Endometrium (tissue), 2 donors: ENCODE measurements around the gene NRXN3.

Experiments used
- FAIRE-seq: peaks from 2 replicates; lab custom pipeline; 2012; peaks lifted over from hg19 to GRCh38; lab: Jason Lieb, UNC
- donor health status: control.
- donor health status: control.

Gene NRXN3

DNA sequence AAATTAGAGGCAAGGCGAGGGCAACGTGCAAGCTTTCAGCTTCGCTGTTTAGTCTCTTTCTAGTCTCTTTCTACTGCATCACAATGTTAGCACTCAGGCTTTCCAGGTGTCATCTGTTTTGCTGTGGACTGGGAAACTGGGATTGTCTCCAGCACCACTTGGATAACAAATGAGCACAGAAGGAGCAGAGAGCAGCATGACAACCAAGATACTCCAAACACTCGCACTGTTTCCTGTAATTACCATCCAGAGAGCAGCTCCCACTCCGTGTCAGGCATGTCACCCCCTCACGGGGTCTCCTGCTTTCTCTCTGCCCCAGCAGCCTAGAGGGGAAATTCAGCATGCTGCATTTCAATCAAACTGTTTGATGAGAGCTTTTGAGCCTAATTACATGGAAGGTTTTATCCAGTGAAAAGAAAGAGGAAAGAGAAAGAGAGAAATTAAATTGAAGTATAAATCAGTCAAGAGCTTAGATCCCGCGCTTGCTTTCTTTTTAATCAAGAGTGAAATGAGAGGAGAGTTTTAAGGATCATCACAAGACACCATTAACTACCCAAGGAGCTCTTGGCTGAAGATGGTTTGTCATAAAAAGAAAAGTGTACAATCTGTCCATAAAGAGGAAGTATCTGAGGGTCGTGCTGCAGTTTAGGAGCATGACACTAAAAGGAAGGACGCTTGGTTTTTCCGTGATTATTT, 1123.5 kb downstream of the NRXN3 start:
- FAIRE-seq = no peak

DNA sequence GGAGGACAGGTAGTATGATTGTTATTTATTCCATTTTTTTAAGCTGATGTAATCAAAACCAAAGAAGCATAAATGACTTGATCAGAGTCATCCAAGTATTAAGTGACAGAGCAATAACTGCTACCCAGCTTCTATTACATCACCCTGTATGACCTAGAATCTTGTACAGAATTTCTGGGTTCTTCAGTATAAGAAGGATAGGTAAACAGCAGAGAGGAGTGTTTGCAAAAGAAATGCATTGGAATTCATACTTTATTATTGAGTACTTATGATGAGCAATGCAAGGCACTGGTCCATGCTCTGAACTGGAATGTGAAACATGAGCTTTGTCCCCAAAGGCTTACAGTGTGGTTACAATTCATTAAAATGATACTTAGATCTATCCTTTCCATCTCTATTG, 1124.3 kb downstream of the NRXN3 start:
- FAIRE-seq = no peak

DNA sequence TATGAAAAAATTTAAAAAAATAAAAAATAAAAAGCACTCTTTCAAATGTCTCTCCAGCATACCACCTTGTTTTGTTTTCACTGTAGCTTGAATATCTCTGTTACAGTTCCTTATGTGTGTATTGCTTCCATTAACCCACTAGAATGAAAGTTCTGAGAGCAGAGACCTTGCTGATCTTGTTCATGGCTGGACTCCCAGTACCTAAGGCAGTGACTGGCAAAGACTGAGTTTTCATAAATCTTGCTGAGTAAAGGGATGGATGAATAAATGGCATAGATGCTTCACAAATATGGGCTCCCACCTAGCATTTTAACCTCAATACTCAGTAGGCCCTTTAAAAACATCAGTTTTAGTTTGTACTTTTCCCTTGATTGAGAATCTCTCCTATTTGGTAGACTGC, 1125.2 kb downstream of the NRXN3 start:
- no peak for FAIRE-seq

DNA sequence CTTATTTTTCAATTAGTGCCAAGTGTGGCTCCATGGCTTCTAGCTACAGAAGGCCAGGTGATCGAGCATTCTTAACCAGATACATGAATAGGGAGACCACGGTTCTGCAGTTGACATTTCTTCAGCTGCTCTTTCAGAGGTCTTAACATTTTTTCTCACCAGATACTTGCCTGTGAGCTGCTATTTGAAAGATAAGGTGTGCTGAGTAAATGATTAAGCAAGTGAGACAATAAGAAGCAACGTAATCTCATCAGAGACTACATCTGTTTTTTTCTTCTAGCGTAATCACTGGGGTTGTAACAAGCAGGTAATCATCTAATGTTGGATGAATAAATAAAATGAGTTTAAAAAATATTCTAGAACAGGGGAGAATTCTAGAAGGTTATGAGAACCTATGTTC, 1128.2 kb downstream of the NRXN3 start:
- no peak for FAIRE-seq

DNA sequence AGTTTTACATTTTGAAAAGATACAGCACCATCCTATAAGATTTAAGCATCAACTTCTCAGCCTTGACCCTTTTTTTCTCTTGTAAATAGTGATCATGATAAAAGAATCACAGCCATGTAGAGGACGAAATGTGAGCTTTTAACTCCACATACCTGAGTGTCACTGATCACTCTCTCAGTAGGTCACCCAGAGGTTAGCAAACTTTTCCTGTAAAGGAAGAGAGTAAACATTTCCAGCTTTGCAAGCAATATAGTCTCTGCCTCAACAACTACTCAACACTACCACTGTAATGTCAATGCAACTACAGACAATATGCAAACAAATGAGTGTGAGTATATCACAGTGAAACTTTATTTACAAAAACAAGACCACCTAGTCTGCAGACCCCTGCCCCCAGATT, 1129.0 kb downstream of the NRXN3 start:
- FAIRE-seq = no peak

DNA sequence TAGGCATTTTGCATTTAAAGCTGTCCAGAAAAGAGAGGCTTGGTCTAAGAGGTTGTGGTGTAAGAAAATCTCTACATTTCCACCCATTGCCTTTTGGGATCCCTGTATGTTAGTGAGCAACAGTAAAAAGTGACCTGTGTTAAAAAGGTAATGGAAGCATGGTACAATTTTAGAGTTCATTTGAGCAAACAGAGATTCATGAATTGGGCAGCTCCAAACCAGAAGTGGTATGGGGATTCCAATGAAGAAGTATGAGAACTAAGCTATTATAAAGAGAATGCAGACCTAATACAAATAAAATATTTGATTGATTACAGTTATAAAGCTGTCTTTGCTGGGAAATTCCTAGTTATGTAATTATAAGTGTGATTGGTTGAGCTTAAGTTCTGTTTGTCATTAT, 1134.1 kb downstream of the NRXN3 start:
- FAIRE-seq = no peak

DNA sequence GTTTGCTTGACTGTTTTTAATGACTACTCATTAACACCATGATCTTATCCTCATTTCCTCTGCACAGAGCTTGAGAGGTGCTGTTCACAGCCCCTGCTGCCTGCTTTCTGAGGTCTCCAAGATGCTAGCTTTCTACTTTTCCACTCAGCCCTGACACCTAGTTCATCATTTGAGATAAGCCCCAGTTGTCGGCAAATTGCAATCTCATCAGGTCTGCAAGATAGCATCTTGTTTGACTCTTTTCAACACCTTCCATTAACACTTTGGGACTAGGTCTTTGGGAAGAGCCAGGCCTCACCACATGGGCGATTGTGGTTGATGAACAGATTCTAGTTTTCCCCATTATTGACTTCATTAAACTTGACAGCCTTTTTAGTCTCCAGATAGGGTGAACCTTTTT, 1136.4 kb downstream of the NRXN3 start:
- no peak for FAIRE-seq

DNA sequence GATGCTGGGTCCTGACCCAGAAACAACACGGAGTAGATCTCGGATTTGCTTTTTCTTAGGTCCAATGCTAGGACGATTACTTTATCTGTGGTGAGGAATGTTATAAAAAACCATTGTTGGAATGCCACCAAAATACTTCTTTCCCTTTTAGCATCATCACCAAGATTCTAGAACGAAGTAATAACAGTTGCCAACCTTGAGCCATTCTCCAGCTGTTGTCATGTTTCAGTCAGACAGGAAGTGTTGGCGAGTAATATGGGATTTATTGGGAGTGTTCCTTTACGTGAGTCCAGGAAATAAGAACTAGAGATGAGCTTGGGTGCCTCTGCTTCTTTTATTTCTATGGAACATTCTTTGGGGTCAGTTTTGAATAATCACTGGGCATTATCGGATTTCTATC, 1148.2 kb downstream of the NRXN3 start:
- no peak for FAIRE-seq

DNA sequence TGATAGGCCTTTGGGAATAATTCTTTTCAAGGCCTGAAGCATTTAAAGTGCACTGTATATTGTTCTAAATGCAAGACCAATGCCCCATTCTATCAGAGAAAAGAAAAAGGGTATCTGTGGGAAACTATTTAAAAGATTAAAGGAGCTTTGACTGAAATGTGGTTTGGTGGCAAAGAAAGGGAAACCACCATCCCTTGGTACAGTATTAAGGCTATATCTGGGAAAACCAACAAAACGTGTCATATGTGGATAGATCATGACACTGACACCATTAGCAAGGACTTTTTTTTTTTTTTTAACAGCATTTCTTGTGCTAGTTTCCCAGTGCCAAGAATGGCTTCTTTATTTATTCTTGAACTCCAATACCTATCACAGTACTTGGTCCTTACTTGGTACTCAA, 1150.4 kb downstream of the NRXN3 start:
- no peak for FAIRE-seq

DNA sequence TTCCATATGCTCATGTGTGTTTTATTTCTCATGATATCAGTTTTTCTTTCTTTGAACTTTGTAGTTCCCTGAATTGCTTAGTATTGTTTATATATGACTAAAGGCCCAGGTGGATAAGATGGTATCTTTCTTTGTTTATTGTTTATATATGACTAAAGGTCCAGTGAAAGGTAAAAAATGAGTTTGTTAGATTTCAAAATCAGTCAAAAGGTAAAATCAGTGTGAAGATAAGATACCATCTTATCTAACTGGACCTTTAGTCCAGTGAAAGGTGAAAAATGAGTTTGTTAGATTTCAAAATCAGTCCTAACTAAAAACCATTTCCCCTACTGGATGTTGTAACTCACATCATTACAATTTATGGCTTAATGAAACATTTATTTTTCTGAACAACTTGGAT, 1150.9 kb downstream of the NRXN3 start:
- no peak for FAIRE-seq

DNA sequence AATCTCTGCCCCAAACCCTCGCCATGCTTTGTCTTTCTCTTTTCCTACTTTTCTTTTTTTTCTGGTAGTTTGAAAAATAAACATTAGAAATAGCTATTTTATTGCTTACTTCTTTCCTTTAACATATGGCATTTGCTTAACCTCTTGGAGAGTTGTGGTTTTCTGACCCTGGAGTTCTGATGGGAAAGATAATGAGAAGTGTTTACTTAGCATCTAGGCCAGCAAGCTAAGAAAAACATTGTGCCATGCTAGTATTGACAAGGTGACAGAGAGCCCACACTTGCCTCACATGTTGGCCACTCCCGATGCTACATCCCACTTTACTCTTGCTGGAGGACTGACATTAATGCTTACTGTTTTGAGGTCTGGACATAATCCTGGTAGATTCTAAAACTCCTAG, 1154.9 kb downstream of the NRXN3 start:
- FAIRE-seq = no peak

DNA sequence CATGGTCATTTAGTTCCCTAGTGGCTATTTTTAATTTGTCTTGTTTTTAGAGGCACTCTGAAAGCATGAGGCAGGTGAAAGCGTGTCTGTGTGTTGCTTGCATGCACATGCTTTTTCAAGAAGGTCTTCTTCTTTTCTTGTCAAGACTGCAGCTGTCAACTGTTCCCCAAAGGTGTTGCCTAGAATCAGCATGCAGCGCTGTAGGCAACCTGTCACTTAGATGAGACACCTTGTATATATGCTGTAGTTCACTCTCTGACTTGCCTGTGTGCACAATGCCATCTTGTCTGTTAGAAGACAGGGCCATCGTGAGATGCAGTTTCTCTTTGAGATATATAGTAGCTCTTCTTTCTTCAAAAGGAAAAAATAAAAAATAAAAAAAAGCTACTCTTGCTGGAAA, 1155.4 kb downstream of the NRXN3 start:
- FAIRE-seq = no peak

DNA sequence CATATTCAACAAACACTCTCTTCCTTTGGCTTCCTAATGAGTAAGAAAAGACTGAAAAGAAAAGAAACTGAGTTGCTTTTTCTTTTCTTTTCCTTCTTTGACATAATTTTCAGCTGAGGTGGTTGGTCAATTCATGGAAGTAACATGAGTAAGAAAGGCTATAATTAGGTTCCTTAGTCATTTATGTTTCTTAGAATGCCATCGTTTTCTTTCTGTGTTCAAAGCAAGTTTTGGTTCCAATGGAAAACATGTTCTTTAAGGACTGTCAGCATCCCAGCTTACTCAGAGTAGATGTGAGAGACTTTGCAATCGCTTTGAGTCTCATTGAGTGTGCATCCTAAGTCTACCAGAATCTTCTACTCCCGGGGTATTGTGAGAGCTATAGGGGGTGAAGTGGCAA, 1158.7 kb downstream of the NRXN3 start:
- no peak for FAIRE-seq

DNA sequence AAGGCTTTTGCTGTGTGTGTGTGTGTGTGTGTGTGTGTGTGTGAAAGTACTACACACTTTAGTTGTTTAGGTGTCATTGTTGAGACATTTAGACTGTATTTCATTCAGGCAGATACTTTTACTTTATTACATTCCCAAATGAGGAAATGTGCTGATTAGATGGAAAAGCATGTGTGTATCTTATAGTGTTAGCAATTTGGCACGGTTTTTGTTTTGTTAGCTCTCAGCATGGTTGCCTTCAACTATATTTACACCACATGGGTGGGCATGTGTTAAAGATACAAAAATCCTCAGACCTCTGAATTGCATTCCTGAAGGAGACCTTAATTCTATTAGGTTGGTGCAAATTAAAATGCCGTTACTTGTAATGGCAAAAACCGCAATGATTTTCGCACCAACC, 1161.7 kb downstream of the NRXN3 start:
- no peak for FAIRE-seq

DNA sequence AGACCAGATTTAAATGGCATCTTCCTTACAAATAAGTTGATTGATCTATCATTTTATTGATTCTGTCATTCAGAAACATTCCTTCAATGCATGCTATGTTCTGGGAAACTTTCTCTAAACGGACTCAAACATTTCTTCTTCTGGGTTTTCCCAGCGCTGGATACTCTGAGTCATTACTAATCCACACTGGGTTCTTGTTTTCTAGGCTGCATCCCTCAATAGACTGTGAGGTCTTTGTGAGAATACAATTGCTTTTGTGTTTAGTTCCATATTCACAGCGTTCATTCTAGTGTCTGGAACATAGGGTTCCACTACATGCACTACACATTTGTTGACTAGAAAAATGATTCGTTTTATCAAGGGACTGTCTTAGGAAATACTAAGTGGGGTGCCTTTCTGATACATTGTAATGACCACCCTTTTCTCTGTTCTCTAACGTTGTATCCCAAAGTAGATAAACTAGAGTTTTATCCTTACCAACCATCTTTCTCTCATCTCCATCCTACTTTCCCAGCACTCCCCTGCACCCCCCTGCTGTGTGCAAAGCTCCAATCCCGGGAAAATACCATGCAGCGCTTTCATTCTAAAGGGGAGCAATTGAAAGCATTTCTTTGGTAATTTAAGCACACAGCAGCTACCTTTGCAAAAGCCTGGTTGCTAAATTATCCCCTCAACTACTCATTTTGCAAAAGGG, 1162.5 kb downstream of the NRXN3 start:
- FAIRE-seq = no peak

DNA sequence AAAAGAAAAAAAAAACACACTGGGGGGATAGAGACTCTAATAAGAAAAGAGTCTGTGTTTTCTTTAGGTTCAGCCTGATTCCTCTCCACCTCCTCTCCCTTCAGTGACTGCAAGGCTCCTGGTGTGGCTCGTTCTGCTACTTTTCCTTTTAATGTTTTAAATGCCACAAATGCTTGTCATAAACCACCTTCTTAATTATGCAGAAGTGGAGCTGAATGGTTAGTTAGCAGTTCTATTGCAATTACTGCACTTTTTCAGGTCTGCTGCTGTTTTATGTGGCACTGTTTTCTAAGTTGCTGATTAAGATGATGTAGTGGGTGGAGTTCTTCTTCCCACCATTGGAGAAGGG, 1163.0 kb downstream of the NRXN3 start:
- FAIRE-seq = no peak

DNA sequence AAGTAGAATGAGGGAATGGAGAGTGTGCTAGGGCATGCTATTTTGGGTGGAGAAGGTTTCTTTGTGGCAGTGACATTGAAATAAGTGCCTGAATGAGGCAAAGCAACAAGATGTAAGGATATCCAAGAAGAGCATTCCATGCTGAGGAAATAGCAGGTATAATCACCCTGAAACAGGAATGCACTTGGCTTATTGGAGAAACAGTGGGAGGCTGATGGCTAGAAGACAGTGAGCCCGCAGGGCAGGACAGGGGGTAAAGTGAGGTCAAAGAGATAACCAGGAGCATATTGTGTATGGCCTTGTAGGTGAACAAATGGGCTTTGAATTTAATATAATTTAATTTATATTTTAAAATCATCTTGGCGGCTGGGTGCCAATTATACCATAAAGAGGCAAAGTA, 1164.1 kb downstream of the NRXN3 start:
- FAIRE-seq = no peak

DNA sequence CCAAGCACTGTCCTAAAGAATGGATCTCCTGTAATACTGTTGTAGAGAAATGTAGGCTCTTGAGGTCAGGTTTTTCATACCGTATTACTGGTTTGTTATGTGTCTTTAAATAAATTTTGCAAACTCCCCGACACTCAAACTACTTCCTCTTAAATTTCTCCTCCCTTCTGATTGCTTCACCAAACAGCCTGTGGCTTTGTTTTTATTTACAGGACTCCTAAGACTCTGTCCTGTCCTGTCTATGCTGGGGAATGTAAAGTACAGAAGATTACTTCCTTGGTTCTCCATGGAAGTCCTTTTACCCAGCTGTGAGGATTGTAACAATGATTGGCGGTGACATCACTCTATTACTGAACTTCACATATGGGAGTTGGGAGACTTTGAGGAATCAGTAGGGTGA, 1167.6 kb downstream of the NRXN3 start:
- FAIRE-seq = no peak

DNA sequence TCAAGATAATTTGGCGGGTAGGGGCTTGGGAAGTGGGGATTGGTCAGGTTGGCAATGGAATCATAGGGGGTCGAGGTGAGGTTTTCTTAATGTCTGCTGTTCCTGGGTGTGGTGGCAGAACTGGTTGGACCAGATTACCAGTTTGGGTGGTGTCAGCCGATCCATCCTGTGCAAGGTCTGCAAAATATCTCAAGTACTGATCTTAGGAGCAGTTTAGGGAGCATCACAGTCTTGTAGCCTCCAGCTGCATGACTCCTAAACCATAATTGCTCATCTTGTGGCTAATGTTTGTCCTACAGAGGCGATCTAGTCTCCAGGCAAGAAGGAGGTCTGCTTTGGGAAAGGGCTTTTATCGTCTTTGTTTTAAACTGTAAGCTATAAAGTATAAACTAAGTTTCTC, 1172.8 kb downstream of the NRXN3 start:
- FAIRE-seq = no peak

DNA sequence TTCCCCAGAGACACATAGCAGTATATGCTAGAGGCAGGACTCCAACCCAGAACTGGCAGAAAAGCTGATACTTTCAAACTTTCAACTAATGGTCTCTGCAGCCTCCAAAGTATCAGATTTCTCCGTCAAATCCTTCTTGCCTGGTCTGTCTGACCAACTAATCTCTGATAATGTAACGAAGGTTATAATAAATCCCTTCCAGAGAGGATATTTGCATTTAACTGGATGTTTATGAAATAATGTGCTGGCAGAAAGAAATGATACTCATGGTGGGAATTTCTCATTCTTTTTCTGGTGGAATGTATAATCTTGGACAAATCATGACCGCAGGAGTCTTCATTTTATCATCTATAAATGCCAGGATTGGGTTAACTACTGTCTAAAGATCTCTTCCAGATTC, 1180.8 kb downstream of the NRXN3 start:
- FAIRE-seq = no peak

DNA sequence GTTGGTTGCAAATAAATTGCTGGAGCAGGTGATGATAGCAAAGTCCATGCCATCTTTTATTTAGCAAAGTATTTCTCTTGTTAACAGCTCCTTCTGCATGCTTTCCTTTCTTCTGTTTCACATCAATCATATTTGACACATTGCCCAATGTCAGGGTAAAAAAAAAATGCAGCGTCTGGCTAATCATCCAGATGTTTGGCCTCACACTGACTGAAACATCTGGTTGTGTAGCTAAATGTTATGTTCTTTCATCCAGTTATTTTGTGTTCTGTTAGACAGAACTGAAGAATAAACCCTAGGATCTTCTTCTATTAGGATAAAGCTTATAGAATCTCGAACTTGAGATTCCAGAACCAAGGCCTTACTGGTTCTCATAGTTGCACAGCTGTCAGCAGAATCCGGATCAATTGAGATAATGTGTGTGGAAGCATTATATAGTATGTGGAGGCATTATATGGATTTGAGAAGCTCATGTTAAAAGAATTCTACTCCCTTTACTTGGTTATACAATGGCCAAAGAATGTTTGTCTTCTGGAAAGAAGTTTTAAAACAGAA, 1182.0 kb downstream of the NRXN3 start:
- no peak for FAIRE-seq

DNA sequence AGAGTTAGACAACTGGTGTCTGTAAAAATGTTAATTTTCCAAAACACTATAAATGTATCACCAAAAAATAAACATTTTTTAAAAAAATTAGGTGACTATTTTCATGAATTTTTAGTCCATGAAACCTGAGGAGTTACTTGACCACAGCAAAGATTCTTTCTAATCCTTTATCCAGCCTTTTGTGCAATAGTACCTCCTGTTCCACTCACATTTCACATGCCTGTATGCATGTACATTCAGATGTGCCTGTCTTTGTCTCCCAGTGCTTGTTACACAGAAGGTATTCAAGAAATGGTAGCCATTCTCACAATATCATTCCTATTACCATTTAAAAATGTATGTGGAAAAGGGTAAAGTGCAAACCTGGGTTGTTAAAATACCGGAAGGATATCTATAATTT, 1184.2 kb downstream of the NRXN3 start:
- no peak for FAIRE-seq

DNA sequence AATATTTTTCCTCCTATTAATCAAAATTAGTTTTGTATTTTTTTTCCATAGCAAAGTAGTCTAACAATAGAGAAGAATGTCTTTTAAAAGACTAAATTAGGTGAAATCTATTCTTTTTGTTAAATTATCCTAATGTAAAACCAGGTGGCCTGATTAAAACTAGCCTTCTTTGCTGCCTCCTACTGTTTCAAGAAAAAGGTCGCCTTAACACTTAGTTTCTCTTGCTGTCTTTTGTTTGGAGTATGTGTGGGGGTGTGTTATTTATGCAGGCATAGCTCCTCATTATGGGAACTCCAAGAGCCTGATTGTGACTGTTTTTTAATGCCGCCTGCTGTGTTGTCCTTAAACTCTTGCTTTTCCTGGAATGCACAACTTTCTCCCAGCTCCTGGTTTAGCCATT, 1185.9 kb downstream of the NRXN3 start:
- FAIRE-seq = no peak

DNA sequence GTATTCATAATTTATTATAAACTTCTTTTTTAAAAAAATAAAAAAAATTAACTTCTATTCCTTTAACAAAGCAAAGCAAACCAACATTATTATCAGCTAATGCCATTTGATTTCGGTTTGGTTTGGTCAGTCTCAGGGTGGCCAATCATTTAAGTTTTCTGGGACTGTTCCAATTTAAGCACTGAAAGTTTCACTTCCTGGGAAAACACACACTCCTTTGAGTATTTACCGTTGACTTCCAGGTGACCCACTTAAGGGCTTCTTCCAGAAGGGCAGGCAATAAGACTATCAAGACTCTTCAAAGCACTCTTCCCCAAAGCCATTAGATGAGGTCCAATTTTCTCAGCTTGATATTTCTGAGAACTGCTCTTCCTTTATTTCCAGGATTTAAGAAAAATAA, 1187.1 kb downstream of the NRXN3 start:
- FAIRE-seq = peak; percentile 21
